Measurements from ENCODE around the gene WDR4. TPM values are rescaled to one million over a fixed set of nuclear protein-coding genes. Genes with fewer than 3 reads are reported as not detected.
"Not testable (repeated sequence)": the region's sequence is repeated elsewhere in the genome, so short reads cannot be mapped to it uniquely, and the experiment has no call there.

WDR4 gene
- 4.5 TPM for total RNA-seq
- long read RNA-seq, transcript WDR4-202 (11 exons, 2,122 nt) = major isoform, 10 of 14 reads
- long read RNA-seq, partial matches to known transcripts = 2 of 14 reads
- long read RNA-seq, other reads (novel, unspliced or antisense) = 1 of 14 reads

DNA sequence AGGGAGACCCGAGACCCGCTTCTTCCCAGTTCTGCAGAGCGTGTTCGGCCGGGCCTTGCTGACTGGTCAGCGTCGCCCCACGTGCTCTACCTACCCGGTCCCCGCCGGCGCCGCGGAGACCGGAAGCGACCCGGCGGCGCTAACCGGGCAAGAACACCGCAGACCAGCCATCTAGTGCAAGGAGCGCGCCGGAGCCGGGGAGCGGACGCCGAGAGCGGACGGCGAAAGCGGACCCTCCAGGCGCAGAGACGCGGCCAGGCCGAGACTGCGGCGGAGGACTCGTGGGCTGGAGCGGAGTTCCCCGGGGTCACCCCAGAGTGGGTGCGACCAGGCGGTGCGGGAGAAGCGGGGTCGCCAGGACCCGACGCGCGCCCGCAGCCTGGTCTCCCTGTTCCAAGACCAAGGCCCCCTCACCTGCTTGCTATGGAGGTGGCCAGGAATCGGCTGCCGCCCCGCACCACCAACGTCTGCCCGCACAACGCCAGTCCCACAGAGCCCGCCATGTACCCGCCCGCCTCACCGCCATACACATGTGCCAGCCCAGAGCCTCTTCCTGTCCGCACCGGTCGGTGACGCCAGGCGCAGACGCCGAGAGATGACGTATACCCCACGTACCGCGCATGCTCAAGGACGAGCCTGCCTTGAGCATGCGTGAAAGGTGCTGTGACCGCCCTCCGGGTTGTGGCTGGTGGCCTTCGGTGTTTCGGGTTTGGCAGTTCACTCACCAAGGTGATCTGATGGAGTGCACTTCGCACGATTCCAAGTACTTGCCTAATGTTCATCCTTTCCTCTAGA lies at the start of gene WDR4:
TSS of gene WDR4 (minus strand) at position 547 of the 795 bp plus-strand sequence. CDS start at position 503, 44 bp downstream.
- DNase-seq (peak; percentile 98), ATAC-seq (ENCODE audit: poor library complexity) (peak; percentile 100)
- intact Hi-C loops (cut with DNase I) = no loop called here

DNA sequence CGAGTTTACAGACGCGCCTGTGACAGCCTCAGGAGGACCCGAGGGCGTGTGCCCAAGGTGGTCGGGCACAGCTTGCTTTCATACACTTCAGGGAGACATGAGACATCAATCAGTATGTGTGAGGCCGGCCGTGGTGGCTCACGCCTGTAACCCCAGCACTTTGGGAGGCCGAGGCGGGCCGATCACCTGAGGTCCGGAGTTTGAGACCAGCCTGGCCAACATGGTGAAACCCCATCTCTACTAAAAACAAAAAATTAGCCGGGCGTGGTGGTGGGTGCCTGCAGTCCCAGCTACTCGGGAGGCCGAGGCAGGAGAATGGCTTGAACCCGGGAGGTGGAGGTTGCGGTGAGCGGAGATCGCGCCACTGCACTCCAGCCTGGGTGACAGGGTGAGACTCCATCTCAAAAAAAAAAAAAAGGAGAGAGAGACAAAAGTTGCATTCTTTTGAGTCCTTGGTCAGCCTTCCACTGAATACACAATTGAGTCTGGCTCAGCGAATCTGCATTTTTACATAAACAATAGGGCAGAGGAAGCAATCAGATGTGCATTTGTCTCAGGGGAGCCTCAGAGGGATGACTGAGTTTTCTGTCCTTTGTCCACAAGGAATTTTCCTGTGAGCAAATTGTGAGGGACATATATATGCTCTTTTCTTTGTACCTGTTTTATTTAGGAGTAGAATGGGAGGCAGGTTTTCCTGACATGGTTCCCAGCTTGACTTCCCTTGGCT lies 48.3 kb upstream of the WDR4 start:
- intact Hi-C loops (cut with DNase I); ATAC-seq (ENCODE audit: poor library complexity); DNase-seq: not testable (repeated sequence)

DNA sequence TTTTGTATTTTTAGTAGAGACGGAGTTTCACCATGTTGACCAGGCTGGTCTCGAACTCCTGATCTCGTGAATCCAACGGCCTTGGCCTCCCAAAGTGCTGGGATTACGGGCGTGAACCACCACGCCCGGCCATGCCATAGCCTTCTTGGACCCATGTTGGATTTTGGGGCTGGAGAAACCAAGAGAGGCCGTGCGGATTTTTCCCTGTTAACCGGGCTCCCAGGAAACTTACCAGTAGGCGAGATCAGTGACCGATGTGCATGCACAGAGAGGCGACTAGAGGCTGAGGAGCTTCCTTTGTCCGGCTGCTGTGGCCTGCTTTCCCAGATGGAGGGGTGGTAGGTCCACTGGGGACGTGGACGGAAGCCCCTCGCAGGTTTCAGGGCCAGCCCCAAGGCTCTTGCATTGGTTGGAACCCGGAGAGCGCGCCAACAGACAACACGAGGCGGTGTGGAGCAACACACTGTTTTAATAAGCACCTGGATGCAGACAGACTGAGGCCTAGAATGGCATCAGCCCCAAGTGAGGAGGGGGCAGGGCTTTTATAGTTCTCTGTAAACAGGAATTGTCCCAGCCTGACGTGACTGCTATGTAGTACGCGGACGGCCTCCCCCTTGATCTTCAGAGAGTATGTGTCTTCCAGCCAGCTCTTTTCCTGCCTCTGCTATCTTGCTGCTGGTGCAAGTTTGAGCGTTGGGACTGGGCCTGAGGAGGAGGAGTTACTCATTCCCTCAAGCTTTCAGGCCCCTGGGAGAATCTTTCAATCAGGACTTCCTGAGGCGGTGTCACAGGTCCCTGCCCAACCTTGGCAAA lies 46.0 kb upstream of the WDR4 start, which contains the start of gene ERVH48-1:
TSS of gene ERVH48-1 (minus strand) at position 517 of the 813 bp plus-strand sequence. CDS start 6,624 bp downstream, outside the sequence.
- no peak for DNase-seq
- intact Hi-C loops (cut with DNase I) = no loop called here

DNA sequence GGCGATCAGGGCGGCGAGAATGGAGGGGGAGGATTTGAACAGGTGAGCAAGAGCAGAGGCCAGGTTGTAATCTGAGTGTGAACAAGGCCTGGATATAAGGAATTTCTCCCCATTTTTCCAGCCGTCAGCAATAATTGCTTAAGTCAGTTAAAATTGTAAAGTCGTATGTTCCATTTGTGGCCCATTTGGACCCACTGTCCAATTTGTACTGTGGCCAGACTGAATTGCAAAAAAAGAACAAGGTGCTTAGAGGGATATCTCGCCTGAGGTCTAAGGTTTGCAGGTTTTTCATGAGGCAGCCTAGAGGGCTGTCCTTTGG lies 45.1 kb upstream of the WDR4 start:
- DNase-seq (no peak), ATAC-seq (ENCODE audit: poor library complexity) (no peak)
- intact Hi-C loops (cut with DNase I) = no loop called here

More for the DNA sequence above, 46.0 kb upstream of the WDR4 start, which contains the start of gene ERVH48-1:
- no peak for ATAC-seq (ENCODE audit: poor library complexity)

DNA sequence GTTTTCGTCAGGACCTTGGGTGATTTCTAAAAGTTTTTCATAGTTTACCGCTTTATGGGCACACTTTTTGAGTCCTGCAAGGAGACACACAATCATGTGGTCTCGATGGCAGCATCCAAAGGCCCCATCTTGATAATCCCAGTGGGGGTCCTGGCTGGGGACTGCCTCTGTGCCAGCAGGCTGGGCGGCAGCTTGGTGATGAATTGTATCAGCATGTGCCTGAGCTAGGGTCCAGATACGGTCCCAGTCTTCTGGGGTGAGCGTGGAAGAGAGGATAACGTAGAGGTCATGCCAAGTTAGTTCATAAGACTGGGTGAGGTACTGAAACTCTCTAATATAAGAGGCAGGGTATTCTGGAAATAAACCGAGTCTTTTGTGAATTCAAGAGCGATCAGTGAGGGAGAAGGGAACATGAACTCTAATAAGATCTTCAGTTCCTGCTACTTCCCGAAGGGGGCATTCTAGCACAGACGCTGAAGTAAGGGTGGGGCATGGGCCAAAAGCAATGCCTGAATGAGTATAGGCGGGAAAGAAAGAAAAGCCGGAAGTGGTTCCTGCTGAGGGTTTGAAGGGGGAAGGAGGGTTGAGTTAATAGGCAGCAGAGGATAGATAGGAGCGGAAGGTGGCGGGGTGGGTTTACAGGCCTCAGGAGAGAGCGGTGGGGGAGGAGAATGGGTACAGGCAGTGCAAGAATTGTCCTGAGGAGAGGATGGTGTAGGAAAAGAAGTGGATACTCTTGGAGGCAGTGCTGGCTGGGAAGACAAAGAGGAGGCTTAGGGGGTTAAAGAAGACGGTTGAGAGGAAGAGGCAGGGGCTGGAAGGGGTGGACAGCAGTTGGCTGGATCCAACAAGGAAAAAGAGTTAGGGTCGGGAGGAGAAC lies 44.5 kb upstream of the WDR4 start:
- intact Hi-C loops (cut with DNase I) = no loop called here
- ATAC-seq (ENCODE audit: poor library complexity) (peak; percentile 91), DNase-seq (no peak)

DNA sequence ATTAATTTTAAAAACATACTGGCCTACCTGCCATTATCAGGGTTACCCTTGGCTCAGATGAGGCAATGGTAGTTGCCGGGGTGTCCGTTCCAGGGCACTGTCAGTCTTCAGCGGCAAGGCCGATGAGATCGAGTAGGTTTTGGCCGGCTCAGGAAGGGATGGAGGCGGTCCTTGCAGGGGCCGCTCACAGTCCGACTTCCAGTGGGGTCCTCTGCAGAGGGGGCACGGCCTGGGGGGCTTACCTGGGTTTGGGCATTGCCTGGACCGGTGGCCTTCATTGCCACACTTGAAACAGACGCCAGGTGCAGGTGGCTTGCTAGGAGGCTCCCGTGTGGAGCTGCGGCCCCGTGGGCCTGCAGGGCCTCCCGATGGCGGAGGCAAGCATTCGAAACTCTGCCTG lies 43.6 kb upstream of the WDR4 start:
- DNase-seq = no peak
- no peak for ATAC-seq (ENCODE audit: poor library complexity)
- intact Hi-C loops (cut with DNase I) = no loop called here

- ATAC-seq (ENCODE audit: poor library complexity) = no peak
- DNase-seq = no peak
- intact Hi-C loops (cut with DNase I) = no loop called here
Observed at GRCh38 chr21:42921927-42922326, 42.6 kb upstream of the WDR4 start.

GRCh38 chr21:42918291-42918690 lies 39.0 kb upstream of the WDR4 start:
- DNase-seq (no peak), ATAC-seq (ENCODE audit: poor library complexity) (no peak)
- intact Hi-C loops (cut with DNase I) = no loop called here

GRCh38 chr21:42913476-42913875 lies 34.1 kb upstream of the WDR4 start:
- intact Hi-C loops (cut with DNase I) = no loop called here
- ATAC-seq (ENCODE audit: poor library complexity) (peak; percentile 18), DNase-seq (no peak)

GRCh38 chr21:42911920-42912319 lies 32.6 kb upstream of the WDR4 start:
- DNase-seq; intact Hi-C loops (cut with DNase I); ATAC-seq (ENCODE audit: poor library complexity): not testable (repeated sequence)

DNA sequence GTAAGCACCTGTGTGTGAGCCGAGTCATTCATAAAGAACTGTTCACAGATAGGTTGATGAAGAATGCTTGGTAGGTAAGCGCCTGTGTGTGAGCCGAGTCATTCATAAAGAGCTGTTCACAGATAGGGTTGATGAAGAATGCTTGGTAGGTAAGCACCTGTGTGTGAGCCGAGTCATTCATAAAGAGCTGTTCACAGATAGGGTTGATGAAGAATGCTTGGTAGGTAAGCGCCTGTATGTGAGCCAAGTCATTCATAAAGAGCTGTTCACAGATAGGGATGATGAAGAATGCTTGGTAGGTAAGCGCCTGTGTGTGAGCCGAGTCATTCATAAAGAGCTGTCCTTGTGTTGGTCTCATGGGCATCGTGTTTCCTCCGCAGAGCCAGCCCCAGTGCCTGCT lies 29.1 kb upstream of the WDR4 start:
- DNase-seq; ATAC-seq (ENCODE audit: poor library complexity); intact Hi-C loops (cut with DNase I): not testable (repeated sequence)

- ATAC-seq (ENCODE audit: poor library complexity) (no peak), DNase-seq (no peak)
- intact Hi-C loops (cut with DNase I) = no loop called here
Observed at GRCh38 chr21:42906233-42906632, 26.9 kb upstream of the WDR4 start.

DNA sequence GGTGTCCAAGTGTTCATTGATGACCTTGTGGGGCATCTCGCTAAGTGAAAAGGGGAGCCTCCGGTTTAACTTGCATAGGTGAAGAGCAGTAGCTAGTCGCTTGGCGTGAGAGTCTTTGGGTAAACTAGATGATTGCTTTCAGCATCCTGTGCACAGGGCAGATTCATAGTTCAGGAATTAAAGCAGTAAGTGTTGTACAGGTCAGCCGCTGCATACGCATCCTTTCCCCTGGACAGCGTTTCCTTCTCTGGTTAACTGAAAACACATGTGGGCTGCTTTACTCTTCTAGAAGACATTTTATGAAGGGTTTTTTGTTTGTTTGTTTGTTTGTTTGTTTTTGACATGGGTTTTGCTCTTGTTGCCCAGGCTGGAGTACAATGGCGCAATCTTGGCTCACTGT lies 25.9 kb upstream of the WDR4 start:
- intact Hi-C loops (cut with DNase I) = no loop called here
- DNase-seq = no peak
- no peak for ATAC-seq (ENCODE audit: poor library complexity)

- DNase-seq (no peak), ATAC-seq (ENCODE audit: poor library complexity) (no peak)
- intact Hi-C loops (cut with DNase I) = no loop called here
Observed at GRCh38 chr21:42903817-42904216, 24.5 kb upstream of the WDR4 start.

GRCh38 chr21:42900446-42900845 lies 21.1 kb upstream of the WDR4 start:
- DNase-seq (no peak), ATAC-seq (ENCODE audit: poor library complexity) (no peak)
- intact Hi-C loops (cut with DNase I) = no loop called here

- intact Hi-C loops (cut with DNase I) = no loop called here
- peak; percentile 100 for DNase-seq
- ATAC-seq (ENCODE audit: poor library complexity) = peak; percentile 98
Observed at GRCh38 chr21:42892931-42893755, 13.8 kb upstream of the WDR4 start, which contains the start of gene NDUFV3. Gene NDUFV3, plus strand, starts transcription at chr21:42893309. Its CDS starts 25 bp downstream, at chr21:42893334.

GRCh38 chr21:42892582-42892930 lies 13.2 kb upstream of the WDR4 start:
- ATAC-seq (ENCODE audit: poor library complexity) (peak; percentile 44), DNase-seq (no peak)
- intact Hi-C loops (cut with DNase I) = no loop called here
